HG03439 (cell line): ENCODE data around the gene GATAD2B.
A peak's percentile ranks its signal among the peaks of the same experiment; 100 is the strongest.

Experiments
- ATAC-seq: cut with Tn5 transposase; IDR thresholded peaks from one replicate; pipeline ENCODE4 v1.9.1; 2021; ENCODE audit warnings: mild to moderate bottlenecking, moderate library complexity; ENCODE audit not compliant: unreplicated experiment

The GATAD2B gene

DNA sequence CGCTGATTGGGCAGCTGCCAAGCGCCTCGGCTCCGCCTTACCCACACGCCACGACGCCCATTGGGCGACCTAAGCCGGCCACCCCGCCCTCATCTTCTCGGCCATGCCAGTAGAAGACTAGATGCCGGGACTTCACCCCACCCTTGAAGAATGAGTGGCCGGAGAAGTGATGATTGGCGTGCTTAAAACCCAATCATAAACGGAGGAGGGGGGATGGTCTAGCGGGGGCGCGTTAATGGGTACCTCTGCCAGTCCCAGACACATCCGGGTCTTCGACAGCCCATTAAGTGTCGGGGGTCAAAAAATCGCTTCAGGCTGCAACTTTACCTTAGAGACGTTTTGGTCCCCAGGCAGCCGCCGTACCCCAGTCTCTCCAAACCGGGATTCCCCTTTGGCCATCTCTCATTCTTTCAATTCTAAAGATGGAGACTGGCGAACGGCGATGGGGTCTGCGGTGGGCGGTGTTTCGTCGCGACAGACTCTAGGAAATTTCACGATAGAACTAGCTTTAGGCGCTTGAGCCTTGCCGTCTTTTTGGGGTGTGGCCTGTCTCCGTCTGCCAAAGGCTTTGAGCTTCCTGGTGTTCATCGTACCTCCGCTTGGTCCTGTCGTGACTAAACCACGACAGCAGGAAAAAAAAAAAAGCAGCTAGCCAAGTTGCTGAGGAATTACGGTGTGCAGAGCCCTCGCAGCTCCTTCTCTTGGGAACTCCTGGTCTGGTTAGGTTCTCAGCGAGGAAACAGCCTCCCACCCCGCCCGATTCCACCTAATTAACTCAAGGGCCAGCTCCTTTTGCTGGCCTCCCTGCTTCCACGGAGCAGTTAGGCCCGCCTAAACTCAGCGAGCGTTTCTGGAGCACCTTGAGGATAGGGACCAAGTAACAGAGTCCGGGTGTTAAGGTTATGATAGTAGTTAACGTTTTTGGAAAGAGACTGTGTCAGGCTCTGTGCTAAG is at the start of gene GATAD2B:
Gene GATAD2B (minus strand): TSS at position 1 of the 954 bp plus-strand sequence. CDS start 94,625 bp downstream, outside the sequence.
- peak; percentile 93 for ATAC-seq

DNA sequence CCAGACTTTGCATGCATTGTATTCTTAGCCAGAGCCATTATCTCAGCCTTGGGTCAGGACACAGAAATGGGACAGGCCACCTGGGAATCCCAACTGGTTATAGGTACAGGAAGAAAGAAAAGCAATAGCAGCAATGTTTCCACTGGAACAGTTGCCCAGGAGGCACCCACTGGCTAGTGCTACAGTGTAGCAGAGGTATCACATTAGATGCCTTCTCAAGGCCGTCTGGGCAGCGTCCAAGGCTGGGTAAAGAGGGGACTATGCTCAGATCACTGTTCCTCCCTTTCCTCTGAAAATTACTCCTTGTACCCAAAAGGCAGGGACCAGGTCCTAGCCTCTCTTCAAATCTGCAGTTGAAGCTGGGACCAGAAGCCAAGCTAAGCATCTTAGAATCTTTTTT is 47.6 kb upstream of the GATAD2B start:
- no peak for ATAC-seq

DNA sequence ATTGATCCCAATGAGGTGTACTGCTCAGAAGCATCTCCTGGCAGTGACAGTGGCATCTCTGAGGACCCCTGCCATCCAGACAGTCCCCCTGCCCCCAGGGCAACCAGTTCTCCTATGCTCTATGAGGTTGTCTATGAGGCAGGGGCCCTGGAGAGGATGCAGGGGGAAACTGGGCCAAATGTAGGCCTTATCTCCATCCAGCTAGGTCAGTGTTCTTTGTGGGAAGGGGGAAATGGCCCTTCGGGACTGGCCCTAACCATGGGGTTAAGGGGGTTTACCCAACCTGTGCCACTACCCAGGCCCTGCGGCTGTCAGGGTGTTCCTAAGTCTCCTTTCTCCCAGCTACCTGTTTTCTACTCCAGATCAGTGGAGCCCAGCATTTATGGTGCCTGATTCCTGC is 46.2 kb upstream of the GATAD2B start:
- ATAC-seq = no peak

DNA sequence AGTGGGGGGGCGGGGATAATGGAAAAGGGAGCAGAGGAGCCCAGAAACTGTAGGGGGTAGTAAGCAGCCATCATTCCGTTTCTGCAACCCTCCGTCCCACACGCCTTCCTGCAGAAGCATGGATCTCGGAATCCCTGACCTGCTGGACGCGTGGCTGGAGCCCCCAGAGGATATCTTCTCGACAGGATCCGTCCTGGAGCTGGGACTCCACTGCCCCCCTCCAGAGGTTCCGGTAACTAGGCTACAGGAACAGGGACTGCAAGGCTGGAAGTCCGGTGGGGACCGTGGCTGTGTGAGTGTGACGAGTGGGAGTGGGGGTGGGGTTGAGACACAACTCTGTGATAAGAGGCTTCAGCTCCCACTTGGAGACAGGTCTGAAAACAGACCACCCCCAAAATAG is 45.6 kb upstream of the GATAD2B start:
- ATAC-seq = no peak

DNA sequence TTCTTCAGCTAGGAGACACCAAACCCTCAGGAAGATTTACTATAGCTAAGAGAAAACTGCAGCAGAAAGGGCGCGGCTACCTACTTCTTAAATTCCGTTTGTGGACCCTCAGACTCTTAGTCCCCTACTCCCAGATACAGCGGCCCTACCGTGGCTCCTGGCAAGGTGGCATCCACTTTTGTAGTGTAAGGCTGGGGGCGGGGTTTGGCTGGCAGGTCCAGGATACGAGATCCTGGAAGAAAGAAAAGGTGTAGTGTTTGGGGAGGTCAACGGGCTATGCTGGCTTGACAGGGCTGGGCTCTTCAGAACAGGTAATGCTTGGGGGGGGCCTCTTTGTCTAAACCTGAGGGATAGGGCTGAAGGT is 45.2 kb upstream of the GATAD2B start:
- ATAC-seq = no peak

DNA sequence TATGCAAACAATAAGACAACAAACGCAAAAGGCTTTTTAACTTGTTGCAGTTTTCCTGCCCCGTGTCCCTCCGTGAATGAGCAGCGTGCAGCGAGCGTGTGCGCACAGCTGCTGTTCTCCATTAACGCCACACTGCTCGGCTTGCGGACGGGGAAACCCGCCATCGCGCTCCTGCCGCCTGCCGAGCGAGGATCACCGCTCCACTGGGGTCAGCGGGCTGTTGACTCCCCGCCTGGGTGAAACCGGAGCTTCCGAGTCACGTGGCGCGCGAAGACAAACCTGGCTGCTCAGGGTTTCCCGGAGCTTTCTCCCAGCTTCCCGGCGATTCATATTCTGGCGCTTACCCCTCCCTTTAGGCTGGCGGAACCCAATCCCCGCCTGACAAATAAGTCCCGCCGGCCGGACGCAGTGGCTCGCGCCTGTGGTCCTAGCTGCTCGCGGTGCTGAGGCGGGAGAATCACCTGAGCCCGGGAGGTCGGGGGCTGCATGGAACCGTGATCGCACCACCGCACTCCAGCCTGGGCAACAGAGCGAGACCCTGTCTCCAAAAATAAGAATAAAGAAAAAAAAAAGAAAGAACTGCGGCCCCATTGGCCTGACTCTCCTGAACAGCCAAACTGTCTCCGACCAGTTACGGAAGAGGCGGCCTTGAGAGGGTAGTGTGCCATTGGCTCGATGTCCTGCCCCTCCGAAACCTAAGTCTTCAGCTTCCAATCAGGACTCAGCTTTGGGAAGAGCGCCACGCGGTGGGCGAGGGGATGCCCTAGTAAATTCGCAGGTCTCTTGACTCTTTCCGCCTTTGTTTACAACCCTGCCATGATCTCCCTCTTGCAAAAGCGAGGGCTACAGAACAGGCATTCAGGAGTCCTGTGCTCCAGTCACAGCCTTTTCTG is 44.6 kb upstream of the GATAD2B start, which contains the start of gene CREB3L4:
Gene CREB3L4 (plus strand): TSS at position 796 of the 893 bp plus-strand sequence. CDS start 624 bp downstream, outside the sequence.
- ATAC-seq = peak; percentile 70

DNA sequence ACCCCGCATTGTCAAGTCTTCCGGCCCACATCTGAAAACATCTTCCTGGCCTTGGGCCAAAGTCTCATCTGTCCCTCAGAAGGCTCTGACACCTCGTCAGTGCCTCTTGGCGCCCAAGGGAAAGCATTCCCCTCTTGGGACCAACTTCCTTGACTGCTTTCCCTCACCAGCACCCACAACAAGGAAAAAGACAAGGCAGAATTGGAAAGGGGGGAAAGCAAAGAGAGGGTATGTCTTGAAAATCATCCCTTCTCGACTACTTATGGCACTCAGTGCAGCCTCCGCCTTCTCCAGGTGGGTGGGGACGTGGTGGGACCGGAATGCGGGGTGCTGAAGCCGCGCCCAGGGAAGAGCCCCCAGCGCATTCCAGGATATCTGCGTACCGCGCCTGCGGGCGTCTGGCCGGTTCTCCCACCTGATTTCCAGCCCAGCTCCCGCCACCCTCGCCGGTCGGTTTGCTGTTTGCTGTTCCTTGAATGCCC is 41.1 kb upstream of the GATAD2B start:
- no peak for ATAC-seq

DNA sequence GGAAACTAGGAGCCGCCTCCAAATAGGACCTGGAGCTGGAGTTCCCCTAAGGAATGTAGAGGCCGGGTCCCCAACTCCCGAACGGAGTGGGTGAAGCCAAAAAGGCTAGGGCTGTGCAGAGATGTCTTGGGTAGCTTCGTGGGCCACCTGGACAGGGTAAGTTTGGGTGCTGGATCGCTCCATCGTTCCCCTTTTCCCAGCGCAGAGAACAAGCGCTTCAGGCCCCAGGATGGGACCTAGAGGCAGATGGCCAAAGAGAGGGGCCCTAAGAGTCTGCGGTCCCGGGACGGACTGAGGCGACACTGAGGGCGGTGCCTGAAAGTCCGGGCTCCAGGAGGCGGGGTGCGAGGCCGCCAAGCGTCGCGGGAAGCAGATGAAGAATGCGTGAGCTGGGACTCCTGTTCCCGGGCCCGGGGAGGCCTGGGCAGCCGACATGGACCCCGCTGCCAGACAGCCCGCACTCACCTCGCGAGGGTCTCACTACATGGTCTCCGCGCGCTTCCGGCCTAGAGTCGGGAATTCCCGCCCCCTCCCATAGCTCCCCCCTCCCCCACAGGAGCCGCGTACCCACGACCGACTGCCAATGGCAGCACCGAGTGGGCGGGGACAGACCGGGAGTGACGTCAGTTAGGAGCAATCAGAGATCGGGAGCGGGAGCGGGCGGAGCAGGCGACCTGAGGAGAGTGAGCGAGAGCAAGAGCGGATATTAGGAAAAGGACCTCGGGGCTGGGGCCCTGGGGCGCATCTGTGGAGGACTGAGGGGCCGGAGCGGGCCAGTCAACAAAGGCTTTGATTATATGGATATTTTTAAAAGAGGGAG is 40.5 kb upstream of the GATAD2B start, which contains the start of gene SLC39A1:
Gene SLC39A1 (minus strand): TSS at position 508 of the 820 bp plus-strand sequence. CDS start 822 bp downstream, outside the sequence.
- peak; percentile 43 for ATAC-seq

DNA sequence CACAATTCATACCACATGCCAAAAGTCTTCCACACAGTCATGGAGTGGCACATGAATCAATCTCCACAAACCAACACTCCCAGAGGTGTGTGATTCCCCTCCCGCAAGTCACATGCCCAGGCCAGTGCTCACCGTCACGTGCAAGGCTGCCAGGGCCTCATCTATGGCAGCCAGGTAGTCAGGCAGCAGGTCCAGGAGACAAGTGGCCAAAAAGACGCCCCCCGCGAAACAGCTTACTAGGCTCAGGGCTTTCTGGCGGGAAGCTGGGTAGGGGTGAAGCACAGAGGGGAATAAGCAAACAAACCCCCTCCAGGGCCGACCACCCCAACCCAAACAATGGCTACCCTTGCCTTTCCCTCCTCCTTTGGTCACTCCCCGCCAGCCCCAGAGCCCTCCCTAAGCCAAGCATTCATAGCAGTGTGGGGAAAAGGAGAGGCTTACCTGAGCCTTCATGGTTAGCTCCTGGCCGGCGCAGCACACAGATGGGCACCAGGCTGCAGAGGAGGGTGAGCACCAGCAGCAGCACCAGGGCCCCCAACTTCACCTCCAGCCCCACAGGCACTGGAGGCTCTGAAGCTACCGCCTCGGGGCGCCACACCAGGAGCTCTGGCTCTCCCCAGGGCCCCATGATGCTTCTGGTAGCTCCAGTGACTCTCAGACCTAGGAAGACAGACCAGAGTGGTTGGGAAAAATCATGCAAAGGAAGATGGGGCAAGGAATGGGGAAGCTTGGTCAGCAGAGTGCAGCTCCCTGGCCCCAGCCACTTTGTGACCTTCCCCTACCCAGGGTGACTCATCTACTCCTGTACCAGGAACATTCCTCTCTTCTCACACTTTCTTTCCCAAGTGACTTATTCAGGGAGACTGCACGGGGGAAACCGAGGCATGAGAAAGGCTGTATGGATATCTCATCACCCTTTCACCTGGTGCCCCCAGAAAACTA is 39.6 kb upstream of the GATAD2B start:
- ATAC-seq = no peak

DNA sequence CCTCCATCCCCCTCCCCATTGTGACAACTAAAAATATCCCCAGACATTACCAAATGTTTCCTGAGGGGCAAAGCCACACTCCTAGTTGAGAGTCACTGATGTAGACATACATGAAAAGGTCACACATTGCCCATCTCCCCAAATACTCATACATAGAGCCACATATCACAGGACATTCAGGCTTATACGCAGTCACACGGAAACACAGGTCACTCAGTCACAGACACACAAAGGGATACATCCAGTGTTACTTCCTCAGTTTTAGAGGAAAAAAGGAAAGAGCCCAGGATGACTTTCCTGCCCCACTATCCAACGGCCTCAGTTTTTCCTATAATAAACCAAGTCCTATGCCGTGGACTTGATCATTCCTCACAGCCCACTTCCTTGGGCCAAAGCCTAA is 38.6 kb upstream of the GATAD2B start:
- no peak for ATAC-seq

DNA sequence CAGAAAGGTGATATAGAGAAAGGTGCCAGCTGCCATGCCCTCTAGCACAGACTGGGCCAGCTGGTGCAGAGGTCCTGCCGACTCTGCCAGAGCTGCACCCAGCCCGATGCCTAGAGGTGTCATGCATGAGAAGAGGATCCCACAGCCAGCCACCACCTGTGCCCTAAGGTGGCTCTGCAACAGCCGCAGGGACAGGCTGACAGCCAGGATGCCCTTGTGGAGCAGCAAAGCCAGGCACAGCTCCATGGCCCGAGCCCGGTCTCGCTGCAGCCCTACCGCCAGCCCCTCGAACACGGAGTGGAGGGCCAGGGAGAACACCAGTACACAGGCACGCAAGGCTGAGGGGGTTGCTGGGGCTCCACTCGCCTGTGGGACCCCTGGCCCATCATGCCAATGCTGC is 37.4 kb upstream of the GATAD2B start:
- ATAC-seq = no peak

DNA sequence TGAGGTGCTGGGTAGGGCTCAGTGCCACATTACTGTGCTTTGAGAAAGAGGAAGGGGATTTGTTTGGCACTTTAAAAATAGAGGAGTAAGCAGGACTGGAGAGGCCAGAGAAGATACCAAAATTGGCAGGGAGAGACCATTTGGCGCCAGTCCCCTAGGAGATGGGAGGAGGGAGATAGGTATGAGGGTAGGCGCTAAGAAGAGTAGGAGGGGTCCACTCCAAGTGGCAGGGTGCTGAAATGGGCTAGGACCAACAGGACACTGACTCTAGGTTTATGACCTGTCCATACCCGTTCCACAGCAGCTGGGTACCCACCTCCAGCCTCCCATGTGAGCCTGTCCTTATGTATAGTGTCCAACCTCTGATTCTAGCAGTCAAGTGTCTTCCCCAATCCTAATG is 36.7 kb upstream of the GATAD2B start:
- no peak for ATAC-seq

DNA sequence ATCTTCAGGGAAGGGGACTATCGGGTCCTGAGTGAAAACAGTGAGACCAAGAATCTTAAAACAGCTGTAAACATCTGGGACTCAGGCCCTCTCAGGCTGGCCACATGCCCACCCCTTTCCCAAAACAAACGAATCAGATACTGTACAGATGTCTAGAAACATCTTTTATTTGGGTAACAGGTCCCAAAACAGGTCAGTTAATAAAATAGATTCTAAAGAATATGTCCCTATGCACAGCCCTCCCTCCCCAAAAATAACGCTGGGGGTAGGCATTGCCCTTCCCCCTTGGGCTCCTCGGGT is 36.1 kb upstream of the GATAD2B start:
- ATAC-seq = peak; percentile 3

DNA sequence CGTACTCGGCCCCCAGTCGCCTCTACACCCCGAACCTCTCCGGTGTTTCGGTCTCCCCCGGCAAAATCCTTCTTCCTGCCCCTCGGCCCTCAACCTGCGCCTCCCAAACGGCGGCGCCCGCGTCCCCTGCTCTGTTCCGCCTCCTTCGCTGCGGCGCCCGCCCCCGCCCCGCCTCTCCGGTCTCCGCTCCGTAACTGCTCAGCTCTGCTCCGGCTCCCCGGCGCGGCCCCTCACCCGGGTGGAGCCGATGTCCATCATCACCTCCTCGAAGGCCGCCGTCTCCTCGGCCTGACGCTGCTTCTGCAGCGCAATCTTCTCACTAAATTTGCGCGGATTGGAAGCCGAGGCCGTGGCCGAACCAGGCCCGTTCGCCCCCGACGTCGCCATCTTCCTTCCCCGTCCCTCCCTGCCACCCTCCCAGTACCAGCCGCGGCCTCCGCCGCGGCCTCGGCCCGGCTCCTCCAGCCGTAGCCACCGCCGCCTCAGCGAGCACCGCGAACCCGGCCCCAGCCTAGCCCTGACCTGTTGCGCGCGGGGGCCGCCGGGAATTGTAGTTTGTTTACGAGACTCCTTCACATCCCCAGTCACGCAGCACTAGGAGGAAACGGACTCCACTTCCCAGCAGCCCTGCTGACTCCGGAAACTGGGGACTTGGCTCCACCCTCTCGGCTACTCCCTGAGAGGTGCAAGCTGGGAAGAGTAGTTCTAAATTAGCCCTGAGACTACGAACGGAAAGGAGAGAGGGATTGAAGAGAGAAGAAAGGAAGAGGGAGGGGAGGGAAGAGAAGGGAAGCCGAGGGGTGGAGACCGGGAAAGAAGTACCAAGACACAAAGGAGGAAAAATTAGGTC is 35.6 kb upstream of the GATAD2B start, which contains the start of gene CRTC2:
Gene CRTC2 (minus strand): TSS at position 502 of the 850 bp plus-strand sequence. CDS start 115 bp downstream, at position 387.
- peak; percentile 77 for ATAC-seq

DNA sequence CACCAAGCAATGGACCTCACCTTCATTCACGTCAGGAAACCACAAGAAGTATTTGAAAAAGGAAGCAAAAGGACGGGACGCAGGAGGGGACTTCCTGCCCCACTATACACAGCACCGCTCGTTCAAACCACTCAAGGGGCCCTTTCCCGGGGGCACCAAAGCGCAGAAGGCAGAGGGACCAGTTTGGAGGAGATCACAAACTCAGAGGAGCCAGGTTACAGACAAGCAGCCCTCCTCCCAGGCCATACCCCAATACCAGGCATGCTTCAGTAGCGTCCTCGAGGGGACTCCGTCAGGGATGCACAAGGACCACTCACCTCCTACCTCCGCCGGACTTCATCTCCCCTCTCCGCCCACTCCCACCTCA is 35.0 kb upstream of the GATAD2B start:
- ATAC-seq = peak; percentile 7

DNA sequence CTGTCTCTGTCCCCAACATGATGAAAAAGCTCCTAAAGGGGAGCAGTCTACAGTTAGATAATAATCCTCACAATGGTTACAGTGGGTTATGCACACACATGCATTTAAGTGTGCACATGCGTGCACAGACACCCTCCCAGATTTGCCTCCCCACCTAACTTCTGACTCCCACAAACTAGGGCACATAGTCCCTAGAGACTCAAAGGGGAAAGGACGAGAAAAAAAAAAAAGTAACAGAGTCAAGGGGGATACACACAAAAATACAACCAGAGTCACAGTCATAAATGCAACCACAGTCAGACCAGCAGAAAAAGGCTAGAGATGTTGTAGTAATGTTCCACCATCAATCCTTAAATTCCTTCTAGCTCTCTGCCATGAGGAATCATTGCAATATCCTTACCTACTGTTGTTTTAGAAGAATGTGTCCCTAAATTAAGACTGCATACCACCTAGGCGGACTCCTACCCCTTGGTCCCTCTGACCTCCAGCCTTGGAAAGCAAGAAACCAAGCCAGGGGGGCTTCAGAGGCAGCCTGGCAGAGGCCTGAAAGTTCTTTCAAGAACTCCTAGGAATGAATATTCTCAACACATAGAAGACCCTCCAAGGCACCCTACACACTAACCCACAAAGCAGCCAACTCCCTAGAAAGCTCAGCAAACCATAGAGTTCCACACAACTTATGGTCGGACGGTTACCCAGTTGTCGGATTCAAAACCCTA is 34.4 kb upstream of the GATAD2B start:
- no peak for ATAC-seq

DNA sequence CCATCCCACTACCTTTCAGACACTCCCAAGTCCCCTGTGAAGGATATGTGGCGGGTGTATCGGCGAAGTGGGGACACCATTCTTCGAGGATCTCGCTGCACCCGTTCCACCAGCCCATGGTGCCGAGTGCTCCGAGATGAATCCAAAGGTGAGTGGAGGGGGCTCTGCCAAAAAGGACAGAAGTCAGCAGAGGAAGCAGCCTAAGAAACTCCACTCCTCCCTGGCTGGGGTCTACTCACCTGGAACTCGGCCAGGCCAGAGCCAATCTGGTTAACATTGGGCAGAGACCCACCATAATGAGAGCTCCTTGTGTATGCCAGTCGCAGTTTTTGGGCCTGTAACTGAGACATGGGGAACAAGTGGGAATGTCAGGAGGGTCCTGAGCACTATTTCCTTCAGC is 32.1 kb upstream of the GATAD2B start:
- ATAC-seq = no peak

DNA sequence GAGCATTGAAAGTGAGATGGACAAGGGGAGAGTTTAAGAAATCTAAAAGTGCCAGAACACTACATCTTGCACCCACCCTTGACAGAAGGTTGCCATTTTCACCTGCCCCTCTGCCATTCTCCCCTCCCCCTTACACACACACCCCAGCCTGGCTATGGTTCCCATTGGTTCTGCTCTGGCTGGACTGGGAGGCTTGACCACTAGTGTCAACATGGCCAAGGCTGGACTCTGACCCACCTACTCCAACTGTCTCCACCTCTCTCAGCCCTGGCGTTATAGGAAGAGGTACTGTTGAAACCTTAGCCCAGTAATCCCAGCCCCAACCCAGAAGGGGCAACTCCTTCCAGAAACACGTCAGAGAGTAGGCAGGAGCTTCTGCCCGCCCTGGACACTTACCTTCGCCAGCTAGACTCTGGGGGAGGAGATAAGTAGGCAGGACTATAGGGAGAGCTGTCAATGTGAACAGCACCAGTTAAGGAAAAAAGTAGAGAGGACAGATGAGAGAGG is 31.1 kb upstream of the GATAD2B start:
- no peak for ATAC-seq
